ENCODE measurements around the gene PCBP1. TPM values are rescaled to one million over a fixed set of nuclear protein-coding genes. Genes with fewer than 3 reads are reported as not detected.
A peak's percentile ranks its signal among the peaks of the same experiment; 100 is the strongest.

Gene PCBP1
- polyA plus RNA-seq, 1 donor from 2014 or later: 33.3 TPM

GRCh38 chr2:70090706-70091334 is 3.5 kb downstream of the PCBP1 start:
- Histone ChIP-seq H3K9me2 (ENCODE audit: insufficient read depth, low read length) (no peaks in the 10 kb centered on the region), H3F3A (ENCODE audit: insufficient read depth, low read length, poor library complexity, severe bottlenecking) (peaks cover 4% of the 10 kb centered on the region), H3K79me2 (replicated peaks; ENCODE audit: insufficient read depth, low read length) (peaks cover 31% of the 10 kb centered on the region), H3K9ac (ENCODE audit: low read length) (no peak overlapping the region), H3K9me3 (ENCODE audit: low read length) (no peaks in the 10 kb centered on the region), H2AFZ (ENCODE audit: low read depth, low read length) (no peak overlapping the region), H3K27me3 (ENCODE audit: insufficient read depth, low read depth, low read length) (no peaks in the 10 kb centered on the region), H3K4me2 (ENCODE audit: low read length) (no peak overlapping the region), H3K36me3 (ENCODE audit: insufficient read depth, low read length) (no peaks in the 10 kb centered on the region), H3K27ac (ENCODE audit: low read length) (peak overlapping the region; percentile 97), H3K4me3 (ENCODE audit: low read length) (peak overlapping the region; percentile 84), H4K20me1 (ENCODE audit: insufficient read depth) (no peaks in the 10 kb centered on the region)
- no peak for TF ChIP-seq RAD21 (conservative IDR thresholded peaks at IDR 0.05)
- TF ChIP-seq EP300 (conservative IDR thresholded peaks at IDR 0.05; ENCODE audit: poor library complexity, severe bottlenecking): no peak
- TF ChIP-seq POLR2AphosphoS5 (IDR thresholded peaks at IDR 0.05): no peak
- TF ChIP-seq TAF1 (IDR thresholded peaks at IDR 0.05; ENCODE audit: low read depth): no peak
- no peak for TF ChIP-seq EZH2 (IDR thresholded peaks at IDR 0.05; ENCODE audit: borderline replicate concordance, insufficient read depth, low read length, poor library complexity, severe bottlenecking)
- TF ChIP-seq CTCF (IDR thresholded peaks at IDR 0.05; ENCODE audit: poor library complexity, severe bottlenecking): no peak
- no peak for TF ChIP-seq REST (IDR thresholded peaks at IDR 0.05; ENCODE audit: borderline replicate concordance)
- TF ChIP-seq SMC3 (conservative IDR thresholded peaks at IDR 0.05; ENCODE audit: poor library complexity): no peak
- TF ChIP-seq MXI1 (conservative IDR thresholded peaks at IDR 0.05; ENCODE audit: poor library complexity, severe bottlenecking): no peak

- H3K9ac ChIP-seq (ENCODE audit: low read length): no peak overlapping the region
Measured at GRCh38 chr2:70091364-70091763, 4.1 kb downstream of the PCBP1 start.

More at GRCh38 chr2:70091364-70091763, 4.1 kb downstream of the PCBP1 start:
- Histone ChIP-seq H2AFZ (ENCODE audit: low read depth, low read length) (no peak overlapping the region), H3K4me3 (ENCODE audit: low read length) (no peak overlapping the region), H3K27me3 (ENCODE audit: insufficient read depth, low read depth, low read length) (no peaks in the 10 kb centered on the region), H3K79me2 (replicated peaks; ENCODE audit: insufficient read depth, low read length) (peaks cover 31% of the 10 kb centered on the region), H3K9me2 (ENCODE audit: insufficient read depth, low read length) (no peaks in the 10 kb centered on the region), H4K20me1 (ENCODE audit: insufficient read depth) (no peaks in the 10 kb centered on the region), H3K4me2 (ENCODE audit: low read length) (no peak overlapping the region), H3K36me3 (ENCODE audit: insufficient read depth, low read length) (no peaks in the 10 kb centered on the region), H3K9me3 (ENCODE audit: low read length) (no peaks in the 10 kb centered on the region), H3F3A (ENCODE audit: insufficient read depth, low read length, poor library complexity, severe bottlenecking) (peaks cover 4% of the 10 kb centered on the region), H3K27ac (ENCODE audit: low read length) (no peak overlapping the region)
- no peak for TF ChIP-seq CTCF (IDR thresholded peaks at IDR 0.05; ENCODE audit: poor library complexity, severe bottlenecking)
- TF ChIP-seq RAD21 (conservative IDR thresholded peaks at IDR 0.05): no peak
- TF ChIP-seq SMC3 (conservative IDR thresholded peaks at IDR 0.05; ENCODE audit: poor library complexity): no peak
